ENCODE data around the gene PRSS22. TPM values are rescaled to one million over a fixed set of nuclear protein-coding genes. Genes with fewer than 3 reads are reported as not detected.
A peak's percentile ranks its signal among the peaks of the same experiment; 100 is the strongest.

Gene PRSS22
- total RNA-seq, 3 donors from 2014 or later: 13.6 to 18.7 TPM; not detected in 1

DNA sequence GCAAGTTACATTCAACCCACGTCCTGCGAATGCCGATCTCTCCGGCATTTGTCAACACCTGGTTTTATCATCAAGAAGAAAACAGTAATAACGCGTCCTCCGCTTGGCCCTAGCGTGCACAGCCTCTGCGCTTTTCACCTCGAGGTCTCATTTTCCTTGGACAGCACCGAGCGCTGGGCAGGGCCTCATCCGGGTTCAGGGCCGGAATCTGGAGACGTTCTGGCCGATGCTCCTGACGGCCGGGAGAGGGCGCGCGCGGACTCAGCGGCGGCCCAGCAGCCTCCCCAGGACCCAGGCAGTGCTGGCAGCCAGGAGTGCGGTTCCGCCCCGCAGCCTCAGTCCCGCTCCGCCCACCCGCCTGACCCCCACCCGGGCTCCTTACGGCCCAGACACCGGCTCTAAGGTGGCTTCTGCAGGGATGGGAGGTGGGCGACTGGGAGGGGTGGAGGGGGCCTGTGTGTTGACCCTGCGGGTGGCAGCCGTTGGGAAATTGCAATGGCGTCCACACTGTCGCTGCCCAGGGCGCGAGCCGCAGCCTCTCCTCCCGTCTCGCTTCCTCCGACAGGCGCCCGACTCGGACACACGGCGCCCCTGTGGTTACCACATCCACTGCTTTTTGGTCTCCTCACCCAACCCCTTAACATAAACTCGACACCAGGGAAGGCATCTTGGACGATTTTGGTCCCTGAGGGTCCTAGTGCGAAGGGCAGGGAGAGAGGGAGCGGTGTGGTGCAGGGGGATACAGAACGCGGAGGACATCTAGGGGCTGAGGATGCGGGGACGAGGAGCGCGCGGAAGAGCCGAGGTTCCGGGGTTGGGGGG is 46.3 kb upstream of the PRSS22 start:
- peak; percentile 71 to 86 for DNase-seq (ENCODE audit: low spot score in 2 of 2)
- Histone ChIP-seq H3K27me3 (no peaks in the 10 kb centered on the region), H3K27ac (peak overlapping the region; percentile 83 to 90), H3K4me3 (peak overlapping the region; percentile 62 to 87 (median 78)), H3K9me3 (no peaks in the 10 kb centered on the region), H3K36me3 (no peaks in the 10 kb centered on the region), H3K4me1 (no peaks in the 10 kb centered on the region)
- intact Hi-C loops (cut with DNase I; ENCODE audit: low total_unique reads): no loop called here
- TF ChIP-seq CTCF (IDR thresholded peaks at IDR 0.05): peak; percentile 46 to 88 (median 85)
- TF ChIP-seq POLR2A (IDR thresholded peaks at IDR 0.05): no peak
- peak in 1 of 3 donors; percentile 3 for TF ChIP-seq POLR2AphosphoS5 (IDR thresholded peaks at IDR 0.05)

DNA sequence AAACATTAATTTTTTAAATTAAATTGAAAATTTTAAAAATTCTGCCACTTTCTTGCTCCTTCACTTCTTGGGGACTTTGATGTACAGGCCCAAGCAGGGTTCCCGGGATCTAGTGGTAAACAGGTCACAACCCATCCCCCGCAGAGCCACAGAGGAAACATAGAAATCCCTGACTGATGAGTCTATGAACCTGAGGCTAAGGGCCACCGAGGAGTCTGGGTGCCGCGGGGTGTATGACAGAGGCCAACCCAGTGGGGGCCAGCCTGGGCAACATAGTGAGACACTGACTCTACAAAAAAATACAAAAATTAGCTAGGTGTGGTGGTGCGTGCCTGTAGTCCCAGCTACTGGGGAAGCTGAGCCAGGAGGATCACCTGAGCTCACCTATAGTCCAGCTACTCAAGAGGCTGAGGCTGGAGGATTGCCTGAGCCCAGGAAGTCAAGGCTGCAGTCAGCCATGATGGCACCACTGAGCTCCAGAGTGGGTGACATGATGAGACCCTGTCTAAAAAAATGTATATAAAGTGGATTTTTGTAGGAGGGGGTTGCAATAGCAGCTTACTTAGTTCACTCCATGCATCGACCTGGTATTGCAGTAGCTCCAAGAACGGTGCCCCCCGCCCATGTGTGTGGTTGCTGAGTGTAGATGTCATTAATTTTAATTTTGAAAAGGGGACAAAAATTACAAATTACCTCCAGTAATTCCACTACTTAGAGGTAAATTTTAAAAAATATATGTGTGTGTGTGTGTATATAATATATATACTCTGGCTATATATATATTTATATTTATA is 44.6 kb upstream of the PRSS22 start:
- H3K36me3 ChIP-seq: no peaks in the 10 kb centered on the region
- no peak overlapping the region for H3K27ac ChIP-seq
- H3K4me1 ChIP-seq: no peaks in the 10 kb centered on the region
- intact Hi-C loops (cut with DNase I; ENCODE audit: low total_unique reads): no loop called here
- H3K4me3 ChIP-seq: no peak overlapping the region
- no peaks in the 10 kb centered on the region for H3K27me3 ChIP-seq
- no peaks in the 10 kb centered on the region for H3K9me3 ChIP-seq
- DNase-seq (ENCODE audit: low spot score in 2 of 2): no peak
- TF ChIP-seq POLR2AphosphoS5 (IDR thresholded peaks at IDR 0.05) (no peak), POLR2A (IDR thresholded peaks at IDR 0.05) (no peak), CTCF (IDR thresholded peaks at IDR 0.05) (no peak)

- no peak overlapping the region for H3K27ac ChIP-seq
- H3K27me3 ChIP-seq: no peaks in the 10 kb centered on the region
- DNase-seq (ENCODE audit: low spot score in 2 of 2): no peak
- TF ChIP-seq POLR2A (IDR thresholded peaks at IDR 0.05): no peak
- no peak for TF ChIP-seq CTCF (IDR thresholded peaks at IDR 0.05)
- TF ChIP-seq POLR2AphosphoS5 (IDR thresholded peaks at IDR 0.05): no peak
- intact Hi-C loops (cut with DNase I; ENCODE audit: low total_unique reads): no loop called here
- H3K36me3 ChIP-seq: no peaks in the 10 kb centered on the region
- H3K4me1 ChIP-seq: no peaks in the 10 kb centered on the region
- H3K9me3 ChIP-seq: no peaks in the 10 kb centered on the region
- H3K4me3 ChIP-seq: no peak overlapping the region
These were observed 42.6 kb upstream of the PRSS22 start for GRCh38 chr16:2900526-2901075.

GRCh38 chr16:2899564-2900072 is 41.6 kb upstream of the PRSS22 start:
- Histone ChIP-seq H3K27ac (no peak overlapping the region), H3K27me3 (no peaks in the 10 kb centered on the region), H3K36me3 (no peaks in the 10 kb centered on the region), H3K4me3 (no peak overlapping the region), H3K9me3 (no peaks in the 10 kb centered on the region), H3K4me1 (no peaks in the 10 kb centered on the region)
- DNase-seq (ENCODE audit: low spot score in 2 of 2): no peak
- intact Hi-C loops (cut with DNase I; ENCODE audit: low total_unique reads): no loop called here
- TF ChIP-seq POLR2AphosphoS5 (IDR thresholded peaks at IDR 0.05) (no peak), CTCF (IDR thresholded peaks at IDR 0.05) (no peak), POLR2A (IDR thresholded peaks at IDR 0.05) (no peak)

All from breast epithelium (tissue), 4 donors.